NCI-H187 (cell line): ENCODE measurements around the gene PRRT1B.

Experiments
- DNase-seq, 2 experiments: peaks; one replicate each; lab custom pipeline; 2025; lab: John Stamatoyannopoulos, UW

The PRRT1B gene

GRCh38 chr9:131596430-131596743 is 51.1 kb downstream of the PRRT1B start:
- DNase-seq: no peak

- DNase-seq: no peak
Measured at GRCh38 chr9:131597246-131597645, 51.9 kb downstream of the PRRT1B start.

DNA sequence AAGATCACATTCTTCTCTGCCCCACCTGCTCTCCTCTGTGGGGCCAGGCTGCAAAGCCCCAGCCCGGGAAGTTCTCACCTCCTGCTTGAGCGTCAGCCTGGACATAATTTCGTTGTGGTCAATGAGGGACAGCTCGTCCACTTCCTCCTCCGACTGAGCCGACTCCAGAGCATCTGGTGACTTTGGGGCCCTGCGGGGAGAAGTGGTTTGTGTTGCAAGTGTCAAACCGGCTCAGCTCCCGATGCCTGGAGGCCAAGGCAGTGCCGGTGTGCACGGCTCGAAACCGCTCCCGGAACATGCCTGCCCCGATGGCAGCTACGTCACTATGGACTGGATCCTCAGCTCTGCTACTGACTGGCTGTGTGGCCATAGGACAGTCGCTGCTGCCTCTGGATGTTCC is 52.8 kb downstream of the PRRT1B start:
- DNase-seq: no peak

GRCh38 chr9:131601683-131602181 is 56.4 kb downstream of the PRRT1B start:
- no peak for DNase-seq

DNA sequence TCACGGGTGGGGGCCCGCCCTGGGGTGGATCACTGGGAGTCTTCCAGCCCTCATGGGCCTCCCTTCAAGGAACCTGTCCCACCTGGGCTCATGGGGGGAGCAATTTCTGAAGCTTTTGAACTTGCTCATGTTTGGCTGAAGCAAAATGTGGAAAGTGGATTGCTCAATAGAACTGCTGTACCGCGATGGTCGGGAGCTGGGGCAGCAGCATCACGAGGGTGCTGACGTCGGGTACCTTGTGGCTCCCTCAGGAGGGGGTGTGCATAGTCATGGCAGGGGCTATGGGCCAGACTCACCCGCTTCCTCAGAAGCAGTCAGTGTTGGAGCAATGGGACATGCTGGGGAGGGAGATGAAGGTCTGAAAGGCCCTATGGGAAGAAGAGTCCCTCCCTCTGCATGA is 57.9 kb downstream of the PRRT1B start:
- DNase-seq: no peak

GRCh38 chr9:131603711-131604439 is 58.6 kb downstream of the PRRT1B start:
- no peak for DNase-seq

- DNase-seq: no peak
Measured at GRCh38 chr9:131605770-131606590, 60.7 kb downstream of the PRRT1B start.

GRCh38 chr9:131606896-131607567 is 61.7 kb downstream of the PRRT1B start:
- no peak for DNase-seq

- DNase-seq: no peak
Measured at GRCh38 chr9:131607591-131607990, 62.3 kb downstream of the PRRT1B start.

GRCh38 chr9:131608493-131609037 is 63.2 kb downstream of the PRRT1B start:
- no peak for DNase-seq
